ENCODE results near the gene AKAP10. TPM values are rescaled to one million over a fixed set of nuclear protein-coding genes. Genes with fewer than 3 reads are reported as not detected.
"Not testable (repeated sequence)": the region's sequence is repeated elsewhere in the genome, so short reads cannot be mapped to it uniquely, and the experiment has no call there.

The AKAP10 gene
- total RNA-seq, 1 donor from 2014 or later = 43.2 TPM

- intact Hi-C loops (cut with micrococcal nuclease) = no loop called here
These were observed 42.5 kb downstream of the AKAP10 start for GRCh38 chr17:19935169-19935568.

- intact Hi-C loops (cut with micrococcal nuclease) = no loop called here
These were observed 44.0 kb downstream of the AKAP10 start for GRCh38 chr17:19933628-19934027.

GRCh38 chr17:19933221-19933620 lies 44.4 kb downstream of the AKAP10 start:
- intact Hi-C loops (cut with micrococcal nuclease) = no loop called here

GRCh38 chr17:19928299-19928698 lies 49.3 kb downstream of the AKAP10 start:
- intact Hi-C loops (cut with micrococcal nuclease) = no loop called here

- intact Hi-C loops (cut with micrococcal nuclease) = no loop called here
These were observed 62.2 kb downstream of the AKAP10 start for GRCh38 chr17:19915245-19915978.

GRCh38 chr17:19911033-19911432 lies 66.6 kb downstream of the AKAP10 start:
- intact Hi-C loops (cut with micrococcal nuclease) = no loop called here

GRCh38 chr17:19909139-19909538 lies 68.5 kb downstream of the AKAP10 start:
- intact Hi-C loops (cut with micrococcal nuclease) = no loop called here

- intact Hi-C loops (cut with micrococcal nuclease) = no loop called here
These were observed 72.1 kb downstream of the AKAP10 start for GRCh38 chr17:19905502-19905901.

GRCh38 chr17:19904924-19905323 lies 72.7 kb downstream of the AKAP10 start:
- intact Hi-C loops (cut with micrococcal nuclease) = no loop called here

GRCh38 chr17:19904412-19904811 lies 73.2 kb downstream of the AKAP10 start:
- intact Hi-C loops (cut with micrococcal nuclease) = no loop called here

- intact Hi-C loops (cut with micrococcal nuclease) = no loop called here
These were observed 76.8 kb downstream of the AKAP10 start for GRCh38 chr17:19900809-19901208.

GRCh38 chr17:19897903-19898302 lies 79.7 kb downstream of the AKAP10 start:
- intact Hi-C loops (cut with micrococcal nuclease) = no loop called here

- intact Hi-C loops (cut with micrococcal nuclease) = no loop called here
These were observed 80.4 kb downstream of the AKAP10 start for GRCh38 chr17:19897090-19897837.

- intact Hi-C loops (cut with micrococcal nuclease) = no loop called here
These were observed 80.9 kb downstream of the AKAP10 start for GRCh38 chr17:19896679-19897078.

GRCh38 chr17:19890554-19890953 lies 87.1 kb downstream of the AKAP10 start:
- intact Hi-C loops (cut with micrococcal nuclease) = not testable (repeated sequence)

GRCh38 chr17:19890001-19890400 lies 87.6 kb downstream of the AKAP10 start:
- intact Hi-C loops (cut with micrococcal nuclease) = not testable (repeated sequence)

- intact Hi-C loops (cut with micrococcal nuclease) = no loop called here
These were observed 91.5 kb downstream of the AKAP10 start for GRCh38 chr17:19886116-19886515.

GRCh38 chr17:19883537-19884215 lies 94.0 kb downstream of the AKAP10 start:
- intact Hi-C loops (cut with micrococcal nuclease) = no loop called here

GRCh38 chr17:19880393-19880792 lies 97.2 kb downstream of the AKAP10 start:
- intact Hi-C loops (cut with micrococcal nuclease) = no loop called here

GRCh38 chr17:19877364-19877945 lies 100.2 kb downstream of the AKAP10 start:
- intact Hi-C loops (cut with micrococcal nuclease) = no loop called here

- intact Hi-C loops (cut with micrococcal nuclease) = no loop called here
These were observed 101.0 kb downstream of the AKAP10 start for GRCh38 chr17:19876529-19877161.

Data from T-helper 2 cell treated with Interferon-gamma antibody and Interleukin-4, amounts not matched to agents 100 ng/mL and 5 ng/mL, for 36 hours (primary cell).